Bronchial epithelial cell (primary cell): ENCODE measurements around the gene TICRR. TPM values are rescaled to one million over a fixed set of nuclear protein-coding genes. Genes with fewer than 3 reads are reported as not detected.
A peak's percentile ranks its signal among the peaks of the same experiment; 100 is the strongest.
"Not testable (repeated sequence)": the region's sequence is repeated elsewhere in the genome, so short reads cannot be mapped to it uniquely, and the experiment has no call there.

Source experiments
- DNase-seq: peaks from one replicate; pipeline ENCODE4 v3.0.0-alpha.2; 2010; ENCODE audit warnings: low read depth
- FAIRE-seq: peaks from 2 replicates; lab custom pipeline; 2011; peaks lifted over from hg19 to GRCh38; lab: Jason Lieb, UNC
- H3K27me3 ChIP-seq: 2 replicates; pipeline ENCODE4 v1.5.1; 2011; ENCODE audit warnings: low read length; ENCODE audit not compliant: control insufficient read depth, insufficient read depth
- H3K36me3 ChIP-seq: 2 replicates; pipeline ENCODE4 v1.5.1; 2011; ENCODE audit warnings: low read length; ENCODE audit not compliant: control insufficient read depth, insufficient read depth
- H3K4me3 ChIP-seq: 2 replicates; pipeline ENCODE4 v1.5.1; 2011; ENCODE audit warnings: mild to moderate bottlenecking, low read depth, low read length, control low read depth
- total RNA-seq: library from RNA; depleted of rRNA; stranded (reverse); fragments of >200 nt; gene quantifications from 2 replicates; pipeline ENCODE4 v1.2.1, GENCODE V29; 2014
- TF ChIP-seq, protein P1 (sequence below): IDR thresholded peaks from 2 replicates; pipeline ENCODE4 v1.5.1; 2011; ENCODE audit warnings: mild to moderate bottlenecking, moderate library complexity, low read length, control low read depth, inconsistent platforms; ENCODE audit not compliant: insufficient read depth, severe bottlenecking

Gene TICRR
- total RNA-seq, 1 donor from 2014 or later: 0.26 TPM

DNA sequence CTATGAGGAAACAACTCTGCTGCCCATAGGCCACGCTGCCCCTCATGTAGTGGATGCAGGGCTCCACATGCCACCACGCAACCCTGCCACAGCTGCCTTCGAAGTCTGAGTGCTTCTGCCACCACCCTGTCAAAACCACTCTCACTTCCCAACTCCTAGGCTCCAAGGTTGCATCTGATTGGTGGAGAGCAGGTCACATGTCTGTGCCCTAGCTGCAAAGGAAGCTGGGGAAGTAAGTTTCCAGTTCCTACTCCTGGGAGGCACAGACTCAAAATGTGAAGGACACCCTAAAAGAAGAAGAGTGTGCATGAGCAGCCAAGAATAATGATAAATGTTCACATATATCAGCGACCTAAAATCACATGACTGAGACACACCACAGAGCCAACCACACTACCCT lies 31.9 kb upstream of the TICRR start:
- DNase-seq (no peak), FAIRE-seq (no peak)
- H3K27me3 ChIP-seq: no peaks in the 10 kb centered on the region
- no peak overlapping the region for H3K4me3 ChIP-seq
- no peaks in the 10 kb centered on the region for H3K36me3 ChIP-seq
- TF ChIP-seq, protein P1, sequence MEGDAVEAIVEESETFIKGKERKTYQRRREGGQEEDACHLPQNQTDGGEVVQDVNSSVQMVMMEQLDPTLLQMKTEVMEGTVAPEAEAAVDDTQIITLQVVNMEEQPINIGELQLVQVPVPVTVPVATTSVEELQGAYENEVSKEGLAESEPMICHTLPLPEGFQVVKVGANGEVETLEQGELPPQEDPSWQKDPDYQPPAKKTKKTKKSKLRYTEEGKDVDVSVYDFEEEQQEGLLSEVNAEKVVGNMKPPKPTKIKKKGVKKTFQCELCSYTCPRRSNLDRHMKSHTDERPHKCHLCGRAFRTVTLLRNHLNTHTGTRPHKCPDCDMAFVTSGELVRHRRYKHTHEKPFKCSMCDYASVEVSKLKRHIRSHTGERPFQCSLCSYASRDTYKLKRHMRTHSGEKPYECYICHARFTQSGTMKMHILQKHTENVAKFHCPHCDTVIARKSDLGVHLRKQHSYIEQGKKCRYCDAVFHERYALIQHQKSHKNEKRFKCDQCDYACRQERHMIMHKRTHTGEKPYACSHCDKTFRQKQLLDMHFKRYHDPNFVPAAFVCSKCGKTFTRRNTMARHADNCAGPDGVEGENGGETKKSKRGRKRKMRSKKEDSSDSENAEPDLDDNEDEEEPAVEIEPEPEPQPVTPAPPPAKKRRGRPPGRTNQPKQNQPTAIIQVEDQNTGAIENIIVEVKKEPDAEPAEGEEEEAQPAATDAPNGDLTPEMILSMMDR: no peak

DNA sequence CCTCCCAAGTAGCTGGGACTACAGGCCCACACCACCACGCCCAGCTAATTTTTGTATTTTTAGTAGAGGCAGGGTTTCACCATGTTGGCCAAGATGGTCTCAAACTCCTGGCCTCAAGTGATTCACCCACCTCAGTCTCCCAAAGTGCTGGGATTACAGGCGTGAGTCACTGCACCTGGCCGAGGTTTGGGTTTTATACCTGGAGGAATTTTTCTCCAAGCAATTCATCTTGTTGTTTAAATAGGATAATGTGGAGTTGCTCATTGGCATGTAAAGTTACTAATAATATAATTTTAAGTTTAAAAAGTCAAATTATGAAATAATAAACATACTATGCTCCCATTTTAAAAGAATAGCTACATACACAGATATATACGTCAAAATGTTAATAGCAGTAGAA lies 26.1 kb upstream of the TICRR start:
- H3K27me3 ChIP-seq, H3K36me3 ChIP-seq, FAIRE-seq, H3K4me3 ChIP-seq: not testable (repeated sequence)
- DNase-seq: peak; percentile 59

DNA sequence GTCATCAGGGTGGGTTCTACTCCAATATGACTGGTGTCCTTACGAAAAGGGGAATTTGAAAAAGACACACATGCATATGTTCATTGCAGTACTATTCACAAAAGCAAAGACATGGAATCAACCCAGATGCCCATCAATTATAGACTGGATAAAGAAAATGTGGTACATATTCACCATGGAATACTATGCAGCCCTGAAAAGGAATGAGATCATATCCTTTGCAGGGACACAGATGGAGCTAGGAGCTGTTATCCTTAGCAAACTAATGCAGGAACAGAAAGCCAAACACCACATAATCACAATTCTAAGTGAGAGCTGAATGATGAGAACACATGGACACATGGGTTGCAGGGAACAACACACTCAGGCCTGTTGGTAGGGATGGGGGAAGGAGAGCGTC lies 24.8 kb upstream of the TICRR start:
- no peak for DNase-seq
- Histone ChIP-seq H3K4me3 (no peak overlapping the region), H3K36me3 (no peaks in the 10 kb centered on the region), H3K27me3 (no peaks in the 10 kb centered on the region)
- TF ChIP-seq, protein P1: no peak
- no peak for FAIRE-seq

DNA sequence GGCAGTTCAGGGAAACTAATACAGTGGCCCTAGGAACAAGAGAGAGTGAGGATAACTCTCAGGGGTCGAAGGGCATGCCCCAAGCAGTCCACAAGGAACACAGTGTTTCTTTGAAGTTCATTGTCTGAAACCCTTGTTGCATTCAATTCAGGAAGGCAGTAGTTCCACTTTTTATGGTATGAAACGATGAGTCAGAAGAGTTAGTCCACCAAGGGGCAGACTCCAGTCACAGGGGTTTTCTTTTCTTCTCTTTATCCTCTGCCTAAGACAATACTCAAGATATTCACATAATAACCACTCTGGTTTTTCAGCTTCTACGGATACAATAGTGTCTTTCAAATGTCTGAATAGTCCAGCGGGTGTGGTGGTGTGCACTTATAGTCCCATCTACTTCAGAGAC lies 23.7 kb upstream of the TICRR start:
- TF ChIP-seq, protein P1: no peak
- Histone ChIP-seq H3K27me3 (no peaks in the 10 kb centered on the region), H3K4me3 (no peak overlapping the region), H3K36me3 (no peaks in the 10 kb centered on the region)
- FAIRE-seq (no peak), DNase-seq (peak; percentile 34)

DNA sequence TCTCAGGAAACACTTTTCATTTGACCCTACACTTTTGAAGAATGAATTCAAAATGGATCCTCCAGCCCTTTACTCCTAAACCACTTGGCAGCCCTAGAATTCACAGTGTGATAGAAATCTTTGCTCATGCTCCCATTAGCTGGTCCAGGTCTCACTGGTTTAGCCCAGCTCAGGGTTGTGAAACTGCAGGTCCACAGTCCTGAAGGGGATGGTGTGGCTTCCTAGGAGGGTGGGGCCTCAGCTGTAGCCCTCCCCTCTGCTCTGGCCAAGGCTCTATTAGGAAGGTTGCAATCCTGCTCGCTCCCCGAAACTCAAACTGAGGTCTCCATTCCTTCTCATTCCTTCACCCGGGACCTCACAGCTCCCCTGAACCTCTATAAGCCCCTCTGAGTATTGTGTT lies 21.6 kb upstream of the TICRR start:
- H3K27me3 ChIP-seq: no peaks in the 10 kb centered on the region
- TF ChIP-seq, protein P1: no peak
- no peak overlapping the region for H3K4me3 ChIP-seq
- DNase-seq (no peak), FAIRE-seq (no peak)
- H3K36me3 ChIP-seq: no peaks in the 10 kb centered on the region

DNA sequence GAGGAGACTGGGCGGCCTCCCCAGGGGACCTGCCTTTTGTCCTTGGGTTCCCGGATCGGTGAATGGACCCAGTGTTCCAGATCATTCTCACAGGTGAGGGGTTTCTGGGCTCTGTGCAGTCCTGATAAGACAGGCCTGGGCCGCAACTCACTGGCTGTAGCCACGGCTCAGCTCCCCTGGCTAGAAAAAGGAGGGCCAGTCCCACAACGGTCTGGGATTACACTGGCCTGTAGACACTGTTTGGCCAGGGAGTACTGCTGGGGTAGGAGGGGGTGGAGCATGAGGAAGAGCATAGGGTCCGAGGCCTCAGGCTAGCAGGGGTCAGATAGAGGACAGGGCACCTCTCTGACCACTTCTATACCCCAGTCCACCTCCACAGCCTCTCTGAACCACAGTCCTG lies 21.0 kb upstream of the TICRR start:
- DNase-seq (no peak), FAIRE-seq (no peak)
- Histone ChIP-seq H3K27me3 (no peaks in the 10 kb centered on the region), H3K4me3 (no peak overlapping the region), H3K36me3 (no peaks in the 10 kb centered on the region)
- TF ChIP-seq, protein P1: no peak
